CD4-positive, alpha-beta T cell (primary cell): ENCODE measurements around the gene VAPB. TPM values are rescaled to one million over a fixed set of nuclear protein-coding genes. Genes with fewer than 3 reads are reported as not detected.

Experiments used
- ATAC-seq: fragments of 200-7000 bp; cut with Tn5 transposase; one replicate; pipeline ENCODE4 v1.10.0; 2022; ENCODE audit warnings: mild to moderate bottlenecking; ENCODE audit not compliant: poor library complexity
- CTCF ChIA-PET: fragments of 350-600 bp; sonication (Branson Sonifier 250); formaldehyde crosslinking; loops from one replicate; lab custom pipeline; 2021; ENCODE audit warnings: antibody characterized with exemption, inconsistent platforms; lab: Charles Lee
- POLR2A ChIA-PET: fragments of 350-600 bp; sonication (Branson Sonifier 250); formaldehyde crosslinking; loops from one replicate; lab custom pipeline; 2021; ENCODE audit warnings: antibody characterized with exemption, inconsistent platforms; lab: Charles Lee
- DNase-seq, 14 experiments: peaks; one replicate each; pipeline ENCODE4 v3.0.0-alpha.2; 2013 to 2020; ENCODE audit warnings: mixed read lengths in 2 of 14
- H3K27ac ChIP-seq, 2 donors: one replicate each; pipeline versions ENCODE4 v1.5.1 to v1.7.0; 2013; ENCODE audit warnings: low read length in 2 of 2, low read depth in 1 of 2, mild to moderate bottlenecking in 1 of 2
- H3K27me3 ChIP-seq, 2 experiments: 1 replicate in 1 of 2; 2 replicates in 1 of 2; pipeline versions ENCODE4 v1.6.1 to v1.7.0; 2013; ENCODE audit warnings: low read length in 2 of 2, control low read depth in 1 of 2, mild to moderate bottlenecking in 1 of 2, moderate library complexity in 1 of 2; ENCODE audit not compliant: insufficient read depth in 2 of 2, control insufficient read depth in 1 of 2
- H3K36me3 ChIP-seq: one replicate; pipeline ENCODE4 v1.6.1; 2013; ENCODE audit warnings: low read length, control low read depth; ENCODE audit not compliant: insufficient read depth
- H3K4me1 ChIP-seq: one replicate; pipeline ENCODE4 v1.6.1; 2013; ENCODE audit warnings: low read length, control low read depth; ENCODE audit not compliant: insufficient read depth
- H3K4me3 ChIP-seq: one replicate; pipeline ENCODE4 v1.5.1; 2013; ENCODE audit warnings: mild to moderate bottlenecking, low read length, moderate library complexity
- H3K9me3 ChIP-seq, 2 experiments: 1 replicate in 1 of 2; 2 replicates in 1 of 2; pipeline versions ENCODE4 v1.6.1 to v1.7.0; 2013; ENCODE audit warnings: low read length in 2 of 2, mild to moderate bottlenecking in 2 of 2, control low read depth in 1 of 2, moderate library complexity in 1 of 2; ENCODE audit not compliant: control insufficient read depth in 1 of 2, insufficient read depth in 1 of 2
- H3K27ac Mint-ChIP-seq: one replicate; pipeline ENCODE4 v1.8.0; 2020; ENCODE audit warnings: mixed read lengths
- H3K27me3 Mint-ChIP-seq: one replicate; pipeline ENCODE4 v1.8.0; 2021; ENCODE audit warnings: mixed read lengths
- H3K36me3 Mint-ChIP-seq: one replicate; pipeline ENCODE4 v1.8.0; 2021; ENCODE audit warnings: low read depth, mixed read lengths
- H3K4me1 Mint-ChIP-seq: one replicate; pipeline ENCODE4 v1.8.0; 2021; ENCODE audit warnings: low read depth, mixed read lengths
- H3K4me3 Mint-ChIP-seq: one replicate; pipeline ENCODE4 v1.8.0; 2020; ENCODE audit warnings: mild to moderate bottlenecking, mixed read lengths
- H3K9me3 Mint-ChIP-seq: one replicate; pipeline ENCODE4 v1.8.0; 2020; ENCODE audit warnings: mixed read lengths
- CTCF ChIP-seq: fragments of 200-600 bp; IDR thresholded peaks from one replicate; pipeline ENCODE4 v1.8.0; 2022; ENCODE audit warnings: antibody characterized with exemption, mild to moderate bottlenecking
- intact Hi-C, 2 experiments: fragments of 100-400 bp; cut with DNase I in 1 of 2; cut with micrococcal nuclease in 1 of 2; formaldehyde crosslinking; loops; one replicate each; pipeline versions ENCODE4 v1.15.1 to v1.9.0; 2023 to 2025; cut with DNase I, micrococcal nuclease
- total RNA-seq, 174 experiments: library from RNA in 2 of 174; stranded (reverse) in 2 of 174; gene quantifications; one replicate each; pipeline ENCODE4 v1.2.3 and lab custom pipeline; 2021 to 2026

VAPB gene
- total RNA-seq, 2 experiments from 2014 or later = 25.2 to 29.4 TPM

GRCh38 chr20:58469616-58470015 is 80.6 kb downstream of the VAPB start:
- POLR2A ChIA-PET = no interaction called here
- DNase-seq (no peak), ATAC-seq (no peak)
- Histone ChIP-seq H3K27me3 (no peaks in the 10 kb centered on the region), H3K36me3 (no peaks in the 10 kb centered on the region), H3K4me1 (no peaks in the 10 kb centered on the region), H3K4me3 (no peak overlapping the region), H3K9me3 (no peaks in the 10 kb centered on the region), H3K27ac (no peak overlapping the region)
- no peak overlapping the region for H3K4me3 Mint-ChIP-seq
- peaks cover 7% of the 10 kb centered on the region for H3K27me3 Mint-ChIP-seq
- TF ChIP-seq CTCF = no peak
- H3K9me3 Mint-ChIP-seq = no peaks in the 10 kb centered on the region
- CTCF ChIA-PET = no interaction called here
- H3K4me1 Mint-ChIP-seq = no peaks in the 10 kb centered on the region
- no peaks in the 10 kb centered on the region for H3K36me3 Mint-ChIP-seq
- no peak overlapping the region for H3K27ac Mint-ChIP-seq
- intact Hi-C loops = loop anchor here in 1 of 2 experiments (10.0 kb wide), 1 partner anchor 55 kb away; no protein-coding TSS in a partner anchor

- Mint-ChIP-seq H3K4me3 (no peak overlapping the region), H3K27ac (no peak overlapping the region), H3K4me1 (no peaks in the 10 kb centered on the region), H3K36me3 (no peaks in the 10 kb centered on the region), H3K27me3 (peaks cover 4% of the 10 kb centered on the region), H3K9me3 (no peaks in the 10 kb centered on the region)
- TF ChIP-seq CTCF = no peak
- Histone ChIP-seq H3K27me3 (no peaks in the 10 kb centered on the region), H3K27ac (no peak overlapping the region), H3K4me3 (no peak overlapping the region), H3K36me3 (no peaks in the 10 kb centered on the region), H3K4me1 (no peaks in the 10 kb centered on the region), H3K9me3 (no peaks in the 10 kb centered on the region)
- ATAC-seq = no peak
- ChIA-PET POLR2A (no interaction called here), CTCF (no interaction called here)
- intact Hi-C loops = no loop called here
- no peak for DNase-seq
Observed at GRCh38 chr20:58470336-58471192, 81.5 kb downstream of the VAPB start.

- CTCF ChIA-PET = no interaction called here
- Histone ChIP-seq H3K27me3 (no peaks in the 10 kb centered on the region), H3K4me1 (no peaks in the 10 kb centered on the region), H3K27ac (no peak overlapping the region), H3K36me3 (no peaks in the 10 kb centered on the region), H3K9me3 (no peaks in the 10 kb centered on the region), H3K4me3 (no peak overlapping the region)
- no peak overlapping the region for H3K4me3 Mint-ChIP-seq
- no peaks in the 10 kb centered on the region for H3K27me3 Mint-ChIP-seq
- H3K36me3 Mint-ChIP-seq = no peaks in the 10 kb centered on the region
- POLR2A ChIA-PET = no interaction called here
- no peaks in the 10 kb centered on the region for H3K4me1 Mint-ChIP-seq
- no peak for DNase-seq
- H3K9me3 Mint-ChIP-seq = no peaks in the 10 kb centered on the region
- intact Hi-C loops = no loop called here
- TF ChIP-seq CTCF = no peak
- no peak for ATAC-seq
- no peak overlapping the region for H3K27ac Mint-ChIP-seq
Observed at GRCh38 chr20:58471193-58472164, 82.5 kb downstream of the VAPB start.
